Measurements from ENCODE around the gene PLEKHS1.

PLEKHS1 gene

DNA sequence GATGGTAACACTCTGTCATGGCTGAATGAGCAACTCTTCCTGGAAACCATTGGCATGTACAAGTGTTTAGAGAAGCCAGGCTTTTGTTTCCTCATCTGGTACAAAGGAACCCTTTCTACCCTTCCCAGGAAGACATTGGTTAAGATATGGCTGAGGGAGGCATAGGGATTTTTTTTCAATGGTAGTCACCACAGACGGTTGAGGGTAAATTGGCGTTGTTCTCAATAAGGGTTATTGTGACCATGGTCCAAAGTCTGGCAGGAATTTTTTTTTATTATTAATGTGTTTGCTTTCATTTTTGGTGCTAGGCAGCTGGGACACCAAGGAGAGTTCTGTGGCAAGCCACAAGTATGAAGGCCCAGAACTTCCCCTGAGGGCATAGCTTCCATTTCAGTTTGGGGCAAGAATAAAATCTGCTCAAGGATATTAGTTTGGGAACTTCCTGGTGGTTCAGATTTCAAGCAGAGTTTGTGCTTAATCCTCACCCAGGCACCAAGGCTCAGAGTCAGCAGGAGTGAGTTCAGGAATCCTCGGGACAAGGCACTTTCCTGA, at the start of gene PLEKHS1:
PLEKHS1 (plus strand) TSS at position 502 of the 552 bp plus-strand sequence. CDS start 3,596 bp downstream, outside the sequence.
- DNase-seq = no peak

DNA sequence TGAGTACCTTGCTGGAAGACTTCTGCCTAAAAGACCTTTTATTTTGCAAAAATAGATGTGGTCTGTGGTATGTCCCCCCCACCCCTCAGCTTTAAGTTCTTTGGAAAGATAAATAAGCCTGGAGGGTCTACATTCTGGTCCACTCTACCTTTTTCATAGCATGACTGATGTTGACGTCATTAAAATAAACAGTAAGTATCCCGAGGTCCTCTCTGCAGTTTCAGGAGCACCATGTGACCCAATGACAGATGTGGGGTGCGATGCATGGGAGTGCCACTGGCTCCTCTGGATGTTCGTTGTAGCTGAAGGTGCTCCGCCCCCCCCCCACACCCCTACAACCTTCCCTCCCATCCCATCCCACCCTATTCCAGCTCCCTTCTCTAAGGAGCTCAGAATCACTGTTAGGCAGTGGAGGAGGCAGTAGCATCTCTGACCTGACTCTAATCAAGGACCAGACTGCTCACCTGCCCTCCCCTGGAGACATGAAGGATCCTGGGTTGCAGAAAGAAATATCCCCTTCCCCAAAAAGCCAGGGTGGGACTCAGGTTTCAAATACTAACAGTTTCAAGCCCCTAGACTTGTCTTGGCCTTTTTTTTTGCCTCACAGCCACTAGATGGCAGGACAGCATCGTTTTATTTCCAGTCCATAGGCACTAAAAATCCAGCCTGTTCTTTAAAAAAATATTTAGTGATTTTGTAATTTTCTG, 46.7 kb upstream of the PLEKHS1 start:
- peak; percentile 74 for DNase-seq

DNA sequence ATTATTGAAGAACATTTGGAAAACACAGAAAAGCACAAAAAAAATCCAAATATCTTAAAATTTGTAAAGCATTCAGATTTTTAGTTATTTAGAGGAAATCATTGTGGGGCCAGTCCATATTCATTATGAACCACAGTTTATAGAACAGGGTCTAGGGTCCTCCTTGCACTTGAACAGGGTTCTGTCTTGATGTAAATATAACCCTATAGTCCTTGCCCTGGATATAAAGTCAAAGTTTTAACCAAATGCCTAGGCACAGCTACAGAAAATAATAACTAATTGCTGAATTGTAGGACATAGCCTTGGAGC, 46.2 kb upstream of the PLEKHS1 start:
- DNase-seq = no peak

DNA sequence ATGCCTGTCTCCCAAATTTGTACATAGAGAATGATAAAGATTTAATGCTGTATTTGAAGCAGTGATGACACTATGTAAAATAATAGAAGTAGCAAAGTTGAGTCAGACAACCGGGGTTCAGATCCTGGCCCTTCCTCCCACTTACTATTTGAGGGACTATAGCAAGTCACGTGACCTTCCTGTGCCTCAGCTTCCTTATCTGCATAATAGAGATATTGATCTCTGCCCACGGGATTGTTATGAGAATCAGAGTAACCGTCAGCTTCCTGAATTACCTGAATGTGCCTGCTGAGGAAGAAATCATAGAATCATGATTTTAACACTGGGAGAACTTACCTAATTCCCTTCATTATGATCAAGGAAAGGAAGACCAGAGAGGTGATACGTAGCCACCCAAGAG, 44.9 kb upstream of the PLEKHS1 start:
- no peak for DNase-seq

DNA sequence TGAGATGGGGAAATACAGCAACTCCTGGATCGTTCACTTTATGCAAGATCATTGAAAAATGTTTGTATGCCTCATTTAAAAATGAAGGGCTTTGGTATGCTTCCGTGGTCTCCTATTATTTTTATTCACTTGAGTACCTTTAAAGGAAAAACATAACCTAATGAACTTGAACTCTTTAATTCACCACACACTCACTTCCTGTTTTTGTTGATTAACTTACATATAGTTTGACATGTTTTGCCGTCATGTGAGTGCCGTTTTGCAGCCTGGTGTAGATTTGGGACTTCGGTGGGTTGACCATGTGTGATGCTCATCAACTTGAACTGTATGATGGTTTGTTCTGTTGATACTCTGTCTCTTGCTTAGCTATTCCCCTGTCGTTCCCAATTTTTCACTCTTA, 42.8 kb upstream of the PLEKHS1 start:
- DNase-seq = no peak

DNA sequence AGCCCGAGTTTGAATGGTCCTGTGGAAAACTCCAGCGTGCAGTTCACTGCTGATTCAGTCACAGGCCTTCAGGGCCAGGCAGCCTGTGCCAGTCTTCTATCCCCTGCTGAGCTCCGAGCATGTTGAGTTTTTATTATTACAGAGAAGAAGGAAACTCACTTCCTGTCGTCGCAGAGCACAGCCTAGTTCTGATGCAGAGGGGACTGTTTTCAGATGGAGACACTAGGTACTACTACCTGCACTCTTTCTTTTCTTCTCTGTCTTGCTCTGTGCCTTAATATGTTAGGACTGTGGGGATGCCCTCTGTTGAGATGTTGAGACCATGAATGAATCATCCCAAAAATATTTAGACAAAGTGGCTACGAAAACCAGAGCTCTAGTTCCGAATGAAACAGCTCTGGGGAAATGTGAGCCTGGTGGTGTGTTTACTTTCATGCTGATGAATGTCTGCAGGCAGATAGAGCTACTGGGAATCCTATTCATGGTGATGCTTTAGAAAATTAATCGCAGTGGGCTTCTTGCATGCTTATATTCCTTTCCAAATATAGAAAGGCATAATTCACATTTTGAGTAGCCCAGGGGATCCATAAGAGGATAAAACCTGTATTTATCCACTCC, 42.2 kb upstream of the PLEKHS1 start:
- no peak for DNase-seq

DNA sequence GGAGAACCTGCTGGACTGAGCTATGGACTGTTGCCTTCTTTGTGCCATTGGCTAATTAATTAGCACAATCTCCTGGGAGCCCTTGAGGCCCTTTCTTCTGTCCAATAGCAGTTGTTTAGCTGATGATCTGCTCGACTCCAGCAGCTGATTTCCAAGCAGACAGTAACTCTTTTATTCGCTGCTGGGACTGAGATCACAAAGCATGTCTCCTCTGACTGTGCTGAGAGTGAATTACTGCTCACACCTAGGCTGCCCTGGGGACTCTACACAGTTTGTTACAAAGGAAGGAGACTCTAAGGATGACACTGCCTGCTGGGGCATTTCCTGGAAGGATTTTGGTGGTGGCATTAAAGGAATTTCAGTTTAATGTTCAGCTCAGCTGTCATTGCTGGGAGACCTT, 40.3 kb upstream of the PLEKHS1 start:
- DNase-seq = no peak

DNA sequence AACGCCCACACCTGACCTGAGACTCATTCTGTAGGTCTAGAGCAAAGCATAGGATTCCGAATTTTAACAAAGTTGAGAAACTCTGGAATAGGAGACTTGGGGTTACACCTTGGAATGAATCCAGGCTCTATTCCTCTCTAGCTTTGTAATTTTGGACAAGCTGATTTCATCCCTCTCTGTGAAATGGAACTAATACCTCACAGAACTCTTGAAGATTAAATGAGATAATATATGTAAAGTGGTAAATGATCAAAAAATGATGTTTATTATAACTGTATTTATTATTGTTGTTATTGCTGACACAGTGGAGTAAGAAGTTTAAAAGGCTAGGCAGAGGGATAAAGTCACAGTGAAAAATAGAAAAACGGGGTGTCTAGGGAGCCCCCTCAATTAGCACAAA, 39.5 kb upstream of the PLEKHS1 start:
- no peak for DNase-seq

DNA sequence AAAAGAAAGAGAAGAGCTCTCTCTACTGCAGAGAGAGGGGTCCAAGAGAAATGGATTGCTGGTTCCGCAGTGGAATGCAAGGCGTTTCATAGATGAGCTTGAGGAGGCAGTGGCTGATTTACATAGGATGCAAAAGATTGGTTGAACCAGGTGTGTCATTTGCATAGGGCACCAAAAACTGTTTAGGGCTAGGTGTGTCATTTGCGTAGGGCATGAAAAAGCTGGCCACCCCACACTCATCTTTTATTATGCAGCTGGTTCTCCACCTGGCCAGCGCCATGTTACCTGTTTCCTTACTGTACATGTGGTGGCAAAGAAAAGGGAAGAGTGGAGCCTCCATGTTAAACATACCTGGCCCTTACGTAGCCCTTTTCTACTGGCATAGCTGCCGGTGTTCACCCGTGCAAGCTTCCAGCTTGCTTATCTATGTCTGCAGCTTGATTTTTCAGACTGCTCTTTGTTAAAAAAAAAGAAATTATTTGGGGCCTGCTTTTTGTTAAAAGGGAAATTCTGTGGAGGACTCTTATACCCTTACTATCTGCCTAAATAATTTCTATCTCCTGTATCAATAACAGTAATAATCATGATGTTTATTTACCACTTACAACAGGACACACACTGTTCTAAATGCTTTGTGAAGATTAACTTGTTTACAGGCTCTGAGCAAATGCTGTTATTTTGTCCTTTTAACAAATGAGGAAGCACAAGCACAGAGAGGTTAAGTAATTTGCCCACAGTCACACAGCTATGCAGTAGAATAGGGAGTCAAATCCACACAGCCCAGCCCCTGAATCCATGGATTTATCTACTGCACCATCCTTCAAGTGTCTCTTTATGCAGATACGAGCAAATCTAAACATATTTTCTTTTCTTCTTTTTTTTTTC, 38.5 kb upstream of the PLEKHS1 start:
- DNase-seq = peak; percentile 50

DNA sequence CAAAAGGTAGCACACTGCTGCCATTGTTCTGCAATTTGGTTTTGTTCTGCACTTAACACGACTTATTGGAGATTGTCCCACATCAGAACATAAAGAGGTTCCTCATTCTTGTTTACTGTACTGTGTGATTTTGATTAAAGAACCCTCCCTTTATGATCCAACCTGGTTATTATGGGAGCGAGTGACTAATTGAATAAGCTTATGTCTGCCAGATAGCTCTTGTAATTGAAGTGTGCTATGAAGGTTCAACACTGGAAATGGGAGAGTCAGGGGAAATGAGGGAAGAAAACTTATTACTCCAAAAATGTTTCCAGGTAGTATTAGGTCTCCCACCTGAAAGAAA, 37.9 kb upstream of the PLEKHS1 start:
- DNase-seq = no peak

DNA sequence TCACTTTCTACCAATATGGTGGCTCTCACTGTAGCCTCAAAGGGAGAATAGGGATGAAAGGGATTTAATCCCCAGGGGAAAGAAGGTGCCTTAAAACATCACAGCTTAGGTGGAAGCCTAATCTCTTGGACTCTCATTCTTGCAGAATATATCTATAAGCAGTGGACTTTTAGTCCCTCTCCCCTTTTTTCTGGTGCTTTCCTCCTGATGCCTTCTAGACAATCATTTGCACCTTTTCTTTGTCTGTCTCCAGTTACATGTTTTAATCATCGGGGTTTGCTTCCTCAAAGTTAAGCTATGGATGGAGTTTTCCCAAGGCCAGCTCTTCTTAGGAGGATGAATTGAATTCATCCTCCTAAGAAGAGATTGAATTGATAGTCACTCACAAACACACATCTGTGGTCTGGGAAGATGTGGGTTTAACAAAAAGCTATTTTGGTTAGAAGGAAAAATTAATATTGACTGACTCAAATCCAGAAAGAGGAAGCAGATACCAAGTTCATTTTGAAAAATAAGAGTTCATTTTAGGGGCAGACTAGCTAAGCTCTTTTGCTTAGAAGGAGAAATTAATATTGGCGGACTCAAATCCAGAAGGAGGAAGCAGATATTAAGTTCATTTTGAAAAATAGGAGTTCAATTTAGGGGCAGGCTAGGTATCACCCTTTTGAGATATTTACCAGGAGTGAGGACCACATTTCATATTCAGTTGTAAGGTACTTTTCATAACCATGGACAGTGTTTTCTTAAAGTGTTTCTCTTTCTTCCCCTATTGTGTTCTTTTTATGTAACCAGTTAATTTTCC, 35.2 kb upstream of the PLEKHS1 start:
- peak; percentile 12 for DNase-seq

DNA sequence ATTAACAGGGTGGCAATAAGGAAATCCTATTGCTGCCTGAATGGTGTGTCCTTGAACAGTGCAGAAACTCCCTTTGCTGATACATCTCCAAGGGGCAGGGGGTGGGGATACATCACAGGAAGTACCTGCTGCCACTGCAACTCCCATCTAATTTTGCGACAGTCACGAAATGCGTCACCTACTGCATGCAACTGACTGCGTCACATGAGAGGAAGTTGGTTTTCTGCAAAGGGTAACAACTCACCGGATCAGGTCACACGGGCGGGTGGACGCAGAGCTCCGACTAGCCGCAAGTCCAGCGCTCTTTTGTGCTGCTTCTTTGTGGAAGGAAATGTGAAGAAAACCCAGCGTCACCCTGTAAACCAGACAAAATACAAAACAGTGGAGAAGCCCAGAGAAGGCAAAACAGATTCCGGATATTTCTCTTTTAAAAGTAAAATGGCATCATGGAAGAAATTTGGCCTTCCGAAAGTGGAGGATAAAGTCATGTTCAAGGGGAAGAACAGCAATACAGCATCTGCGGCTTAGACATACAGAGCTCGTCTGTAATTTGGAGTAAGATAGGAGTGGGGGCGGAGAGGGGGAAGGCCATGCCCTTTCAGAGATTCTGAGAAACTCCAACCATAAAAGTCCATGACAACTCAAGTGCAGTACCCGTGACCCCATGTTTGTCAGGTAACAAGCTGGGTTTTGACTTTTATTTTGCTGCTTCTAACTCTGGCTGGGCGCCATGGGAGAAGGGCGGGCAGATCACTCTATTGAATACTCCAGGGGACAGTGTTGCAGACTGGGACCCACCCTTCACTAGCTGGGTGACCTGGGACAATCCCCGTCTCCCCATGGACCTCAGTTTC, 32.3 kb upstream of the PLEKHS1 start:
- no peak for DNase-seq

DNA sequence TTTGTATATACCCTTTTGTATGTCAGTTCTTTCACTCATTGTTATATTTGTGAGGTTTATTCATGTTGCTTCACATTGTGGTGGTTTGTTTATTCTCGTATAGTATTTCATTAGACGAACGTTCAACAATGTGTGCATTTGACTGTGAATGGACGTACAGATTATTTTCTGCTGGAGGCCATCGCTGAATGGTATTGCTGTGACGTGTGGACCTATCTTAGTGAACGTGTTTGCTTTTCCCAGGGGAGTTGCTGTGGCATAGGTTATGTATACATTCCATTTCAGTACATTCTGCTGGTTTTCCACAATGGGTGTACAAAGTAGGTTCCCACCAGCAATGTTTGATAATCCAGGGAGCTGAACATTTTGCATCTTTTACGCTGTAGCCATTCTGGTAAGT, 31.1 kb upstream of the PLEKHS1 start:
- DNase-seq = no peak

DNA sequence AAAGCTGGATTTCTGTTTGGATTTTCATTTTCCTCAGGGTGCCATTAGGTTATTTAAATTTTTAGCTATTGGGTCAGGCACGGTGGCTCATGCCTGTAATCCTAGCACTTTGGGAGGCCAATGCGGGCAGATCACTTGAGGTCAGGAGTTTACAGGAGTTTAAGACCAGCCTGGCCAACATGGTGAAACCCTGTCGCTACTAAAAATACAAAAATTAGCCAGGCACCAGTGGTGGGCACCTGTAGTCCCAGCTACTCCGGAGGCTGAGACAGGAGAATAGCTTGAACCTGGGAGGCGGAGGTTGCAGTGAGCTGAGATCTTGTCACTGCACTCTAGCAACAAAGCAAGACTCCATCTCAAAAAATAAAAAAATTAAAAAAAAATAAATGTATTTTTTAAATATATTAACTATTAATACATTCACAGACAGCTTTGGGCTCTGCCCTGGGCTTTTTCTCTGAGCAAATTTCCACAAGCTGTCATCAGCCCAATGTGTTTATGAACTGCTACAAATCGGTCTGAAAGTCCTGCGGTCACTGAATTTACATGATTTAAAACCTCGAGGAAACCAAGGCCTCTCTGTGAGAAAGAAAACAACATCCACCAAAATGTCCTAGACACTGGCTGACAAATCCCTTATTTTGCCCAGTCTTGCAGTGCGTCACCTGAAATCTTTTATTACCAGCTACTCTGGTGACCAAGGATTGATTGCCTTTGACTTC, 19.2 kb upstream of the PLEKHS1 start:
- no peak for DNase-seq

DNA sequence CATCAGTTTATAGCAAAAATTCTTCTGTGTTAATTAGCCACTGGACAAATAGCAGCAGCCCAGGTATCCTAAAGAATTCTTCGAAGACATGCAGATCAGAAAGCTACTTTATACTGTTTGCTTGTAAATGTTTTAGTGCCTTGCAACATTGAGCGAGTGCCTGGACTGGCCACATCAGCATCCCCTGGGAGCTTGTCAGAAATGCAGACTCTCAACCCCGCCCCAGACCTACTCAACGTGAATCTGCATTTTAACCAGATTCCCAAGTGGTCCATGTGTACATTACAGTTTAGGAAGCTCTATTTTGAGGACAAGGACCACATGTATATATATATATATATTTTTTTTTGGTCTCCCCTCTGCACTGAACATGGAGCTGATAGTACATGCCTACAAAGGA, 18.5 kb upstream of the PLEKHS1 start:
- no peak for DNase-seq

DNA sequence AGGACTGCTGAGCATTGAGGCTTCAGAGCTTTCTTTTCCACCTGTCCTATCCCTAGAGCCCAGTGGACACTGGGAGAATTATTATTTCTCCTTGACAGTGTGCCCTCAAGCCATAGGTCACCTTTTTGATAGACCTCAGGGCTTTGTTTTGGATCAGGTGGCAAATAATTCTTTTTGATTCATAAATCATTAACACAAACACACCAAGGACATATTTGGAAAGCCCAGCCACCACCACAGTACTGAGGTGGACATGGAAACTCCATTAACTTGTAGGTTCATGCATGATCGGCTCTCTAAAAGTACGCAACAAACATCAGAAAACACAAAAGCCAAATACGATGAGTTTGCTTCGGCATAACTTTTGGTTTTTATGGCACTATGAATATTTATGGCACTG, 17.8 kb upstream of the PLEKHS1 start:
- DNase-seq = no peak

DNA sequence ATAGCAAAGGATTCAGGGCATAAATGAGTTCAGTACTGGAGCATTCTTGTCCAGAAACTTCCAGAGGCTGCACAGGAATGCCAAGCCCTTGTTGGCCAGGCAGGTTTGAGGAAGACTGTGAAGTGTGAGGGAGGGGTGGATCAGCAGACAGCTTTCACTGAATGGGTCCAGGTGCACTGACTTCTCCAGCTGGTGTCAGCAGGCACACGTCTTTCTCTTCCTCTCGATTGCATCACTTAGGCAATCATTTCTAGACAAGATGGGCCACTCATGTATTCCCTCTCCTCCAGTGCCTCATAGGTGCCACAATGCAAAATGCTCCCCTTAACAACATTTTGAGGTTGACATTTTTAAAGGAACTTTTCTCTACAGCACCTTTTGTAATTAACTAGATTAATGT, 15.6 kb upstream of the PLEKHS1 start:
- peak; percentile 14 for DNase-seq

DNA sequence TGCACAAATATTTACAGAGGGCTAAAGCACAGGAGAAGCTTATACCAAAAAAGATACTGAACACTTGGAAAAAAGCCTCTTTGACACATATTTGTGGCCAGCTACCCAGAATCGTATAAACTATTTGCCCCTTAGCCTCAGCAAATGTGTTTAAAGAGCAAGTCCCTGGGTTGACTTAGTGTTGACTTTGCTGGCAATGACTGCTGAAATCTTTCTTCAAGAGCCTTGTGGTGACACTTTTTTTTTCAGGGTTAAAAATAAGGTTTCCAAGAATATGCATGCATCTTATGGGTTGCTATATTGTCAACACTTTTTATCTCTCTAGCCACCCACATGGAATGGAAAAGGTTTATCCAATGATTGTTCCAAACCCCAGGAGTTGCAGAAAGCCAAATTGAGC, 14.9 kb upstream of the PLEKHS1 start:
- no peak for DNase-seq

DNA sequence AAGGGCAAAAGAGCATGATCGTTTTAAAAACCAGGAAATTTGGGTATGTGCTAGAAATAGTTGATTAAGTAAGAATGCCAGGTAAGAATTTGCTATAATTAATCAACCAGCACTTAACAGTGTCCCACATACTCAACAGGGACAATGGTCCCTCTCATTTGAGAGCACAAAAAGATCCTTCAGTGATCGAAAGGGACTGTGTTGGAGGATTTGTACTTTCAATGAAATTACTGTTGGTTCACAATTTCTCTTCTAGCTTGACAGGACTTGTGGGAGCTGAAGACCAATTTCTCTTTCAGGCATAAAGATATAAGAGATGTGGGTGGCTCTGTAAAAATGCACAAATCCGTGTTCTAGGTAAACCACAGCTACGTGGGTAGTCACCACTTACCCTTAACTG, 12.5 kb upstream of the PLEKHS1 start:
- no peak for DNase-seq

DNA sequence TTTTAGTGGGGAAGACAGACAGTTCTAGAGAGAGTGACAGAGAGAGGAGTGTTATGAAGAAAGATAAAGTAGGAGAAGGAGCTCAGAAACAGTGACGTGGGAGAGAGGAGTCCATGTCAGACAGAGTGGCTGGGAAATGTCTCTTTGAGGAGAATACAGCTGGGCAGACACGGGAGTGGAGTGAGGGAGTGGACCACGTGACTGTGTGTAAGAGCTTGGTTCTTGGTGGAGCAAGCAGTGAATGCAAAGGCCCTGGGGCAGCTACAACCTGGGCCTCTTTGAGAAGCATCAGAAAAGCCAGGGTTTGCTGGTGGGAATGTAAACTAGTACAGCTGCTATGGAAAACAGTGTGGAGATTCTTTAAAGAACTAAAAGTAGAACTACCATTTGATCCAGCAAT, 11.9 kb upstream of the PLEKHS1 start:
- no peak for DNase-seq

DNA sequence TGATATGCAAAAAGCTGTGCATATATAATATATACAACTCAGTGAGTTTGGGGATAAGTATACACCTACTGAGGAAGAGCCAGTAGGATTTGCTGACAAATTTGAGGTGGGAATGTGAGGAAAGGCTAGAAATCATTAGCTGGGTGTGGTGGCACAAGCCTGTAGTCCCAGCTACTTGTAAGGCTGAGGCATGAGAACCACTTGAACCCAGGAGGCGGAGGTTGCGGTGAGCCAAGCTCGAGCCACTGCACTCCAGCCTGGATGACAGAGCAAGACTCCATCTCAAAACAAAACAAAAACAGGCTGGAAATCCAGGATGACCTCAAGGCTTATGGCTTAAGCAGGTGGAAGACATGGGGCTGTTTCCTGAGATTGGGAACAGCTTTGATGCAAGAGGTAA, 10.6 kb upstream of the PLEKHS1 start:
- no peak for DNase-seq

Data from hematopoietic multipotent progenitor cell treated with erythropoietin and hydrocortisone succinate and interleukin-3 and kit ligand, for 4 days (in vitro differentiated cells).